Lung (tissue), 12 donors: ENCODE data around the gene IGF2R. TPM values are rescaled to one million over a fixed set of nuclear protein-coding genes. Genes with fewer than 3 reads are reported as not detected.
"Not testable (repeated sequence)": the region's sequence is repeated elsewhere in the genome, so short reads cannot be mapped to it uniquely, and the experiment has no call there.

ENCODE experiments used
- ATAC-seq: fragments of 200-7000 bp; cut with Tn5 transposase; one replicate; pipeline ENCODE4 v1.9.1; 2020; ENCODE audit warnings: moderate number of reproducible peaks; ENCODE audit not compliant: insufficient read depth, low FRiP score
- DNase-seq, 3 donors: peaks; one replicate each; pipeline ENCODE4 v3.0.0-alpha.2; 2013 to 2017
- H3K27ac ChIP-seq, 2 donors: one replicate each; pipeline ENCODE4 v1.5.1; 2013; ENCODE audit warnings: mild to moderate bottlenecking in 2 of 2, moderate library complexity in 2 of 2, control low read depth in 1 of 2, inconsistent platforms in 1 of 2, low read depth in 1 of 2, low read length in 1 of 2
- H3K27me3 ChIP-seq, 3 donors: one replicate each; pipeline ENCODE4 v1.5.1; 2013; ENCODE audit warnings: low read length in 2 of 3; ENCODE audit not compliant: control insufficient read depth in 3 of 3, insufficient read depth in 3 of 3
- H3K36me3 ChIP-seq, 4 donors: one replicate each; pipeline ENCODE4 v1.5.1; 2013; ENCODE audit warnings: low read length in 4 of 4, mild to moderate bottlenecking in 1 of 4, moderate library complexity in 1 of 4; ENCODE audit not compliant: control insufficient read depth in 4 of 4, insufficient read depth in 4 of 4
- H3K4me1 ChIP-seq, 5 donors: one replicate each; pipeline ENCODE4 v1.5.1; 2013; ENCODE audit warnings: low read length in 5 of 5, mild to moderate bottlenecking in 2 of 5, moderate library complexity in 1 of 5; ENCODE audit not compliant: control insufficient read depth in 5 of 5, insufficient read depth in 5 of 5
- H3K4me3 ChIP-seq: one replicate; pipeline ENCODE4 v1.5.1; 2013; ENCODE audit warnings: mild to moderate bottlenecking, control low read depth, moderate library complexity
- H3K9ac ChIP-seq, 2 donors: one replicate each; pipeline ENCODE4 v1.5.1; 2013; ENCODE audit warnings: low read length in 2 of 2, control low read depth in 1 of 2; ENCODE audit not compliant: insufficient read depth in 1 of 2
- H3K9me3 ChIP-seq, 4 donors: one replicate each; pipeline ENCODE4 v1.5.1; 2013; ENCODE audit warnings: low read length in 3 of 4, mild to moderate bottlenecking in 1 of 4, moderate library complexity in 1 of 4; ENCODE audit not compliant: control insufficient read depth in 4 of 4, insufficient read depth in 3 of 4
- WGBS, 2 donors: extraction: QIAGEN DNeasy Blood & Tissue Kit; methylation state at CpG; one replicate each; pipeline ENCODE4 v1.1.7; 2013; 5-methylcytosine and 5-hydroxymethylcytosine counted together
- polyA plus RNA-seq, 2 donors: library from polyadenylated mRNA; stranded (reverse); fragments of 200-250 nt; gene quantifications; one replicate each; pipeline ENCODE4 v1.2.1, GENCODE V29; 2013
- total RNA-seq, 2 donors: library from RNA; depleted of rRNA in 1 of 2; stranded (reverse); fragments of >200 nt in 1 of 2; gene quantifications; one replicate each; pipeline ENCODE4 v1.2.1, GENCODE V29; 2014 to 2021
- TF ChIP-seq, protein P1 (sequence below): IDR thresholded peaks from 2 replicates; pipeline ENCODE4 v1.5.1; 2012; ENCODE audit warnings: mild to moderate bottlenecking; ENCODE audit errors: control extremely low read depth, extremely low read depth
- donor health status: control.
- donor health status: control.
- donor health status: Bipolar disorder and iron deficiency.
- donor health status: healthy.
- donor health status: DM: yes; HTN: yes; CAD: no.

The IGF2R gene
- total and polyA plus RNA-seq, 4 donors: 30.0 to 125 (median 92.6) TPM

DNA sequence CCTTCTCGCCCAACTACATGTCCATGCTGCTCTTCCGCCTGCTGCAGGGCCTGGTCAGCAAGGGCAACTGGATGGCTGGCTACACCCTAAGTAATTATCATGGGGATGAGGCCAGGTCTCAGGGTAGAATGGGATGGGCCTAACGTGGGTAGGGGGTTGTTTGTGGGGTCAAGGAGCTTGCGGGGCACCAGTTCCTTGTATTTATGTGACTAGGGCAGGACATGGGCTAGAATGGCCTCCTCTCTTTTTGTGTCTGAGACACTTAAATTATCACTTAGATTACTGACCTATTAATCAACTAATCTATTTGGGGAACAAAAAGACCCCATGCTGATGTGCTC is 163.4 kb downstream of the IGF2R start:
- Histone ChIP-seq H3K4me3 (no peak overlapping the region), H3K27ac (no peak overlapping the region), H3K9ac (no peak overlapping the region), H3K9me3 (no peaks in the 10 kb centered on the region), H3K4me1 (peaks cover 0 to 1% (median 0%) of the 10 kb centered on the region in 5 donors), H3K36me3 (no peaks in the 10 kb centered on the region), H3K27me3 (no peaks in the 10 kb centered on the region)
- DNase-seq: no peak
- TF ChIP-seq, protein P1, sequence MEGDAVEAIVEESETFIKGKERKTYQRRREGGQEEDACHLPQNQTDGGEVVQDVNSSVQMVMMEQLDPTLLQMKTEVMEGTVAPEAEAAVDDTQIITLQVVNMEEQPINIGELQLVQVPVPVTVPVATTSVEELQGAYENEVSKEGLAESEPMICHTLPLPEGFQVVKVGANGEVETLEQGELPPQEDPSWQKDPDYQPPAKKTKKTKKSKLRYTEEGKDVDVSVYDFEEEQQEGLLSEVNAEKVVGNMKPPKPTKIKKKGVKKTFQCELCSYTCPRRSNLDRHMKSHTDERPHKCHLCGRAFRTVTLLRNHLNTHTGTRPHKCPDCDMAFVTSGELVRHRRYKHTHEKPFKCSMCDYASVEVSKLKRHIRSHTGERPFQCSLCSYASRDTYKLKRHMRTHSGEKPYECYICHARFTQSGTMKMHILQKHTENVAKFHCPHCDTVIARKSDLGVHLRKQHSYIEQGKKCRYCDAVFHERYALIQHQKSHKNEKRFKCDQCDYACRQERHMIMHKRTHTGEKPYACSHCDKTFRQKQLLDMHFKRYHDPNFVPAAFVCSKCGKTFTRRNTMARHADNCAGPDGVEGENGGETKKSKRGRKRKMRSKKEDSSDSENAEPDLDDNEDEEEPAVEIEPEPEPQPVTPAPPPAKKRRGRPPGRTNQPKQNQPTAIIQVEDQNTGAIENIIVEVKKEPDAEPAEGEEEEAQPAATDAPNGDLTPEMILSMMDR: no peak
- ATAC-seq: no peak
- 73 to 82% methylated on average over 4 of the region's 4 CpGs for WGBS, 2 donors

DNA sequence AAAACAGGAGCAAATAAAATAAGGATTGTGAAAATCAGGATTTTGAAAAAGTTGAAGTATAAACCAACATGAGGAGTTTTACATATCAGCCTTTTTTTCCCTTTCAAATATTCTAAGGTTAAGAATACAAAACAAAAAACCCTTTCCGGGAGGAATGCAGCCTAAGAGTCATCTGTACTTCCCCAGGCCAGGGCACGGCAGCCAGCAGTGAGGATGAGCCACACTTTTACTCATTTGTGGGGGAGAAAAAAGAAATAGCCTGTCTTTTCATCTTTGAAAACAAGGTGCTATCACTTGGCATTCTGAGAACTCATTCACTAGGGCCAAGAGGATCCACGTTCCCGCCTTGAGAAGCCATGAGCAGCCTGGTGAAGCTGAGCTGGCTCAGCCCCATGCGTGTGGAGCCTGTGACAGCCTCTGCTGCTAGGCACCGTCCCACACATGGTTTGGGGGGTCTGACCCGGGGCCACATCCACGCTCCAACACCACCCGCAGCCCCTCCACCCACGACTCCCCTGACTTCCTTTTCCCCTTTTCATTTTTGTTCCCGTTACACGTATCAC is 164.0 kb downstream of the IGF2R start:
- Histone ChIP-seq H3K36me3 (no peaks in the 10 kb centered on the region), H3K4me3 (no peak overlapping the region), H3K27me3 (no peaks in the 10 kb centered on the region), H3K9ac (no peak overlapping the region), H3K27ac (no peak overlapping the region), H3K9me3 (no peaks in the 10 kb centered on the region), H3K4me1 (peaks cover 0 to 6% (median 0%) of the 10 kb centered on the region in 5 donors)
- WGBS, 2 donors: 58 to 61% methylated on average over 12 of the region's 12 CpGs
- TF ChIP-seq, protein P1: no peak
- DNase-seq (no peak), ATAC-seq (no peak)

DNA sequence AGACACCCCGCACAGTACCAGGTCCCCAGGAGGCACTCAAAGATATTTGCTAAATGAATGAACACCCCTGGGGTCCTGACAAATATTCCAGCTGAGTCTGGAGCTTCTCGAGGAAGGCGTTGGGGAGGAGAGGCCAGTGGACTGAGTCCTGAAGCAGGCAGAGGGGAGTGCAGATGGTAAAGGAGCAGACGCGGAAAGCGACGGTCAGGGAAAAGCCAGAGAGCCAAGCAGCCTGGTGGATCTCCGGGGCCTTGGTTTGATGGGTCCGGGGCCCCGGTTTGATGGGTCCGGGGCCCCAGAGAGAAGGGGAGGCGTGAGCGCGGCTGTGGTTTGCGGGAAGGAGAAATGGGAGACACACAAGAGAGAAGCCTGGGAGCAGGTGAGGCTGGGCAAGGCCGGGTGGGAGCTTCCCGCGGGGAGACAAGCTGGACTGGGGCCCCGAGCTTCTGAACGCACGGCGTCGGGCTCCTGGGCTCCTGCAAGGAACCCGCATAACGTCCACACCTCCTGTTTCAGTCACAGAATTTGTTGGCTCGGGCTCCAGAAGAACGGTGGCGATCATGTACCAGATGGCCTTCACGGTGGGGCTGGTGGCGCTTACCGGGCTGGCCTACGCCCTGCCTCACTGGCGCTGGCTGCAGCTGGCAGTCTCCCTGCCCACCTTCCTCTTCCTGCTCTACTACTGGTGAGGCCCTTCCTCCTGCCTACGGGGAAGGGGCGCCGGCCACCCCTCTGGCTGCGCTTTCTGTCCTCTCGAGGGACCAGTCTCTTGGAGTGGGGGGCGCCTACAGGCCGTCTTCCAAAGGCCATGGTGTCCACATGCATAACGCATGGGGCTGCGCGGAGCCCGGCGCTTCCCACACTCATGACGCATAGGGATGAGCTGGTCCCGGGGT is 164.8 kb downstream of the IGF2R start:
- TF ChIP-seq, protein P1: no peak
- 90 to 91% methylated on average over 47 of the region's 47 CpGs for WGBS, 2 donors
- Histone ChIP-seq H3K4me1 (peaks cover 0 to 6% (median 0%) of the 10 kb centered on the region in 5 donors), H3K9ac (no peak overlapping the region), H3K4me3 (no peak overlapping the region), H3K27me3 (no peaks in the 10 kb centered on the region), H3K36me3 (no peaks in the 10 kb centered on the region), H3K9me3 (no peaks in the 10 kb centered on the region), H3K27ac (no peak overlapping the region)
- DNase-seq: no peak
- no peak for ATAC-seq

DNA sequence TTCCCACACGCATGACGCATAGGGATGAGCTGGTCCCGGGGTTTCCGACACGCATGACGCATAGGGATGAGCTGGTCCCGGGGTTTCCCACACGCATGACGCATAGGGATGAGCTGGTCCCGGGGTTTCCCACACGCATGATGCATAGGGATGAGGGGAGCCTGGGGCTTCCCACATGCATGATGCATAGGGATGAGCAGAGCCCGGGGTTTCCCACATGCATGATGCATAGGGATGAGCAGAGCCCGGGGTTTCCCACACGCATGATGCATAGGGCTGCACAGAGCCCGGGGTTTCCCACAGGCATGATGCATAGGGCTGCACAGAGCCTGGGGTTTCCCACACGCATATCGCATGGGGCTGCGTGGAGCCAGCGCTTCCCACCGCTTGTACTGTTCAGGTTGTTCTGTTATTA is 165.5 kb downstream of the IGF2R start:
- not testable (repeated sequence) for H3K36me3 ChIP-seq, DNase-seq

More for the DNA sequence above, 165.5 kb downstream of the IGF2R start:
- H3K27ac ChIP-seq, H3K4me1 ChIP-seq, H3K9ac ChIP-seq, H3K27me3 ChIP-seq, H3K4me3 ChIP-seq, ATAC-seq, H3K9me3 ChIP-seq: not testable (repeated sequence)
- WGBS, 2 donors: 93% methylated on average over 20 of the region's 20 CpGs
